K562 (cell line): Measurements from ENCODE around the gene FES. TPM values are rescaled to one million over a fixed set of nuclear protein-coding genes. Genes with fewer than 3 reads are reported as not detected.
A peak's percentile ranks its signal among the peaks of the same experiment; 100 is the strongest.

Source experiments
- ATAC-seq: fragments of 200-7000 bp; cut with Tn5 transposase; 3 replicates; pipeline ENCODE4 v1.9.1; 2020; ENCODE audit warnings: moderate library complexity
- BruUV-seq: library from RNA; stranded (reverse); fragments of 400-500 nt; replicated peaks from 2 replicates; lab custom pipeline; 2021; lab: Mats Ljungman, UMichigan
- CTCF ChIA-PET: fragments of 300-600 bp; formaldehyde crosslinking; extraction: SDS; loops from one replicate; lab custom pipeline; 2021; ENCODE audit warnings: low intra/inter-chr PET ratio; lab: Yijun Ruan, JAX
- POLR2A ChIA-PET: fragments of 300-600, 350-650 bp; sonication (Branson Sonifier 250); formaldehyde crosslinking; extraction: SDS; loops from one replicate; lab custom pipeline; 2021; ENCODE audit warnings: antibody characterized with exemption, inconsistent platforms; lab: Yijun Ruan, JAX
- DNase-seq, 4 experiments: peaks; one replicate each; pipeline versions ENCODE4 v3.0.0 to v3.0.0-alpha.2; 2011 to 2018; ENCODE audit warnings: low spot score in 3 of 4, mixed read lengths in 3 of 4; ENCODE audit errors: extremely low read depth in 1 of 4
- FAIRE-seq: peaks from 2 replicates; lab custom pipeline; 2011; peaks lifted over from hg19 to GRCh38; lab: Jason Lieb, UNC
- H2AFZ ChIP-seq: 2 replicates; pipeline ENCODE4 v1.6.0; 2011; ENCODE audit warnings: low read depth, low read length, control low read depth, inconsistent platforms
- H3K27ac ChIP-seq: fragments of 200-600 bp; 3 replicates; pipeline ENCODE4 v1.8.0; 2011; ENCODE audit warnings: low read depth, mild to moderate bottlenecking, control low read depth, inconsistent platforms, low read length, moderate library complexity, mixed read lengths; ENCODE audit errors: extremely low read depth
- H3K27me3 ChIP-seq, 2 experiments: fragments of 300-600 bp in 1 of 2; 2 replicates in 1 of 2; 3 replicates in 1 of 2; pipeline versions ENCODE4 v1.6.0 to v1.8.0; 2011; ENCODE audit warnings: inconsistent platforms in 2 of 2, low read length in 2 of 2, mild to moderate bottlenecking in 1 of 2, mixed read lengths in 1 of 2, moderate library complexity in 1 of 2; ENCODE audit not compliant: control insufficient read depth in 2 of 2, insufficient read depth in 2 of 2
- H3K36me3 ChIP-seq: fragments of 300-600 bp; 3 replicates; pipeline ENCODE4 v1.8.0; 2011; ENCODE audit warnings: mild to moderate bottlenecking, low read length, inconsistent platforms; ENCODE audit not compliant: control insufficient read depth, insufficient read depth
- H3K4me1 ChIP-seq, 2 experiments: fragments of 200-600 bp in 1 of 2; replicated peaks in 1 of 2; 2 replicates in 1 of 2; 3 replicates in 1 of 2; pipeline versions ENCODE4 v1.5.1 to v1.8.0; 2011; ENCODE audit warnings: inconsistent platforms in 2 of 2, low read length in 2 of 2, mild to moderate bottlenecking in 1 of 2, mixed read lengths in 1 of 2, moderate library complexity in 1 of 2; ENCODE audit not compliant: control insufficient read depth in 2 of 2, insufficient read depth in 2 of 2
- H3K4me2 ChIP-seq: 2 replicates; pipeline ENCODE4 v1.6.1; 2011; ENCODE audit warnings: low read length, control low read depth, inconsistent platforms, mixed read lengths; ENCODE audit not compliant: insufficient read depth
- H3K4me3 ChIP-seq: fragments of 200-600 bp; sonication (generic), shearing (Covaris generic); 2 replicates; pipeline ENCODE4 v1.5.1; 2016; ENCODE audit warnings: control low read depth, inconsistent platforms
- H3K79me2 ChIP-seq: fragments of 200-600 bp; 3 replicates; pipeline ENCODE4 v1.8.0; 2011; ENCODE audit warnings: low read length, inconsistent platforms; ENCODE audit not compliant: control insufficient read depth, insufficient read depth
- H3K9ac ChIP-seq, 2 experiments: 2 replicates each; pipeline versions ENCODE4 v1.6.0 to v1.6.1; 2011; ENCODE audit warnings: low read depth in 2 of 2, low read length in 2 of 2, control low read depth in 1 of 2, inconsistent platforms in 1 of 2, mild to moderate bottlenecking in 1 of 2, mixed read lengths in 1 of 2; ENCODE audit not compliant: insufficient read depth in 1 of 2
- H3K9me1 ChIP-seq: one replicate; pipeline ENCODE4 v1.6.0; 2011; ENCODE audit warnings: inconsistent platforms, mild to moderate bottlenecking, low read length, moderate library complexity; ENCODE audit not compliant: control insufficient read depth, insufficient read depth
- H3K9me3 ChIP-seq: replicated peaks from 2 replicates; pipeline ENCODE4 v1.5.1; 2011; ENCODE audit warnings: low read depth, low read length, inconsistent platforms; ENCODE audit not compliant: control insufficient read depth, insufficient read depth
- H4K20me1 ChIP-seq: replicated peaks from 2 replicates; pipeline ENCODE4 v1.6.1; 2011; ENCODE audit warnings: low read length, inconsistent platforms, mixed read lengths; ENCODE audit not compliant: control insufficient read depth, insufficient read depth
- CBFA2T2 ChIP-seq: fragments of 450-650 bp; conservative IDR thresholded peaks from 2 replicates; pipeline ENCODE4 v1.6.1; 2017; ENCODE audit warnings: mild to moderate bottlenecking
- CBX8 ChIP-seq: fragments of 200-600 bp; sonication (generic); IDR thresholded peaks from 2 replicates; pipeline ENCODE4 v1.6.1; 2012; ENCODE audit warnings: borderline replicate concordance, mixed run types, low read depth, mild to moderate bottlenecking, moderate library complexity, mixed read lengths, low read length, control low read depth, inconsistent platforms; ENCODE audit not compliant: poor library complexity, severe bottlenecking; ENCODE audit errors: extremely low read depth
- FOXA3 ChIP-seq, 2 experiments: fragments of 450-650 bp in 1 of 2; sonication (generic) in 1 of 2; formaldehyde crosslinking; IDR thresholded peaks in 1 of 2; conservative IDR thresholded peaks in 1 of 2; 2 replicates each; pipeline versions ENCODE4 v1.4.0 to v1.8.0; 2020 to 2022; ENCODE audit warnings: mild to moderate bottlenecking in 2 of 2, missing genetic modification reagents in 1 of 2
- MAFK ChIP-seq: IDR thresholded peaks from 2 replicates; pipeline ENCODE4 v1.6.1; 2011; ENCODE audit warnings: low read length, improper control_type of control experiment
- XRCC5 ChIP-seq: fragments of 200-400 bp; formaldehyde crosslinking; IDR thresholded peaks from 2 replicates; pipeline ENCODE4 v1.6.1; 2017; ENCODE audit warnings: low read depth, mild to moderate bottlenecking, low read length
- ZBTB26 ChIP-seq: fragments of 450-650 bp; formaldehyde crosslinking; IDR thresholded peaks from 2 replicates; pipeline ENCODE4 v1.4.0; 2022; ENCODE audit warnings: missing genetic modification characterization
- ZNF134 ChIP-seq: fragments of 250-450 bp; sonication (Bioruptor Pico); conservative IDR thresholded peaks from 2 replicates; pipeline ENCODE4 v1.4.0; 2020
- ZNF766 ChIP-seq: fragments of 200-800 bp; sonication (Bioruptor generic); conservative IDR thresholded peaks from 2 replicates; pipeline ENCODE4 v1.6.1; 2016; ENCODE audit warnings: missing genetic modification characterization, missing compliant biosample characterization
- WGBS: fragments of 100-300 bp; shearing (Covaris generic); methylation state at CpG from one replicate; pipeline ENCODE4 v1.1.6; 2016; ENCODE audit warnings: low coverage, mixed read lengths; ENCODE audit not compliant: insufficient coverage; ENCODE audit errors: missing lambda C conversion rate; 5-methylcytosine and 5-hydroxymethylcytosine counted together
- in situ Hi-C: fragments of 300-500 bp; cut with MboI; formaldehyde crosslinking; loops from 4 replicates; pipeline ENCODE4 v1.15.0; 2018; ENCODE audit warnings: inconsistent platforms, mixed read lengths
- intact Hi-C: fragments of 100-400 bp; cut with micrococcal nuclease; formaldehyde crosslinking; loops from 2 replicates; pipeline ENCODE4 v1.14.2; 2022
- polyA plus RNA-seq, 8 experiments: library from polyadenylated mRNA; depleted of rRNA in 4 of 8; stranded (reverse) in 5 of 8; unstranded in 3 of 8; fragments of >200 nt; fragmentation: Nextera tagmentation in 2 of 8; fragmentation: Illumina TruSeq in 1 of 8; extraction: Ambion mirVana in 2 of 8; extraction: Trizol in 1 of 8; gene quantifications; 2 replicates each; pipeline versions ENCODE4 v1.2.1 to v1.2.3, GENCODE V29; 2011 to 2014; ENCODE audit warnings: inconsistent platforms in 1 of 8, missing spikeins in 1 of 8
- total RNA-seq, 7 experiments: library from RNA; depleted of rRNA in 6 of 7; stranded (reverse); fragments of >200 nt in 6 of 7; fragmentation: Illumina TruSeq in 2 of 7; extraction: Trizol in 2 of 7; gene quantifications; 2 replicates each; pipeline versions ENCODE4 v1.2.1 to v1.2.3, GENCODE V29; 2011 to 2021; ENCODE audit warnings: low replicate concordance in 1 of 7
- TF ChIP-seq, protein P1 (sequence below): fragments of 250-450 bp; sonication (Bioruptor Pico); IDR thresholded peaks from 2 replicates; pipeline ENCODE4 v1.8.0; 2021; ENCODE audit warnings: moderate library complexity, mild to moderate bottlenecking, inconsistent platforms
- TF ChIP-seq, protein P2 (sequence below): sonication (generic); formaldehyde crosslinking; IDR thresholded peaks from 2 replicates; pipeline ENCODE4 v1.8.0; 2023; ENCODE audit warnings: mild to moderate bottlenecking, missing genetic modification reagents

FES gene
- total and polyA plus RNA-seq, 9 of the 15 experiments (the other 6 are each of a cell fraction or from before 2014, with no cell fraction given): 0.38 to 2.6 (median 0.82) TPM

- TF ChIP-seq, protein P1, sequence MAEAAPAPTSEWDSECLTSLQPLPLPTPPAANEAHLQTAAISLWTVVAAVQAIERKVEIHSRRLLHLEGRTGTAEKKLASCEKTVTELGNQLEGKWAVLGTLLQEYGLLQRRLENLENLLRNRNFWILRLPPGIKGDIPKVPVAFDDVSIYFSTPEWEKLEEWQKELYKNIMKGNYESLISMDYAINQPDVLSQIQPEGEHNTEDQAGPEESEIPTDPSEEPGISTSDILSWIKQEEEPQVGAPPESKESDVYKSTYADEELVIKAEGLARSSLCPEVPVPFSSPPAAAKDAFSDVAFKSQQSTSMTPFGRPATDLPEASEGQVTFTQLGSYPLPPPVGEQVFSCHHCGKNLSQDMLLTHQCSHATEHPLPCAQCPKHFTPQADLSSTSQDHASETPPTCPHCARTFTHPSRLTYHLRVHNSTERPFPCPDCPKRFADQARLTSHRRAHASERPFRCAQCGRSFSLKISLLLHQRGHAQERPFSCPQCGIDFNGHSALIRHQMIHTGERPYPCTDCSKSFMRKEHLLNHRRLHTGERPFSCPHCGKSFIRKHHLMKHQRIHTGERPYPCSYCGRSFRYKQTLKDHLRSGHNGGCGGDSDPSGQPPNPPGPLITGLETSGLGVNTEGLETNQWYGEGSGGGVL: no peak
- TF ChIP-seq MAFK: no peak
- no peak for TF ChIP-seq XRCC5
These were observed 30.2 kb downstream of the FES start (continued) for GRCh38 chr15:90914305-90915080.

DNA sequence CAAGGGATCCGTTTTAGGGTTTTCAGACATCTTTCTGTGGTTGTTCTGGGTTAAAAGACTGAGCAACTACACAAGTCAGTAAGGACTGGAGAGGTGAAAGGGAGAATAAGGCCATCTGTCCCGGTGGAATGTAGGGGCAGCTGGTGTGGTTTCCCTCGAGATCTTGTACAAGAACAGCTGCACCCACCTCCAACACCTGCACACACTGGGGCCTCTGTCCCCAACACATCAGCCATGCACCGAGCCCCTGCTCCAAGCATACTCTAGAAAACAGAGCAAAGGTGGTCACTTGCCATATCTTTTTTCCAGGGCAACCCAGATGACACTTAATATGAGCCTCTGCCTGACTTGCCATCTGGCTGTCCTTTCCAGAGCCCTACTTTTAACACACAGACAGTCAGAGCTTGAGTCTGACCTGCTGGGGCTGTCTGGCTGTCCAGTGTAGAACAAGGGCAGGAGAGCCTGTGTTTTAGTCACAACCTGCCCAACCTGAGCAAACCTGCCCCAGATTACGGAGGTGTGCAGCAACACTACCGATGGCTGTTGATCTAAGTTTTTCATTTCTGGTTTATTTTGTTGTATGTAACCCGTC, 31.0 kb downstream of the FES start:
- ATAC-seq (peak; percentile 18), FAIRE-seq (no peak), DNase-seq (no peak)
- intact Hi-C loops (no loop called here), in situ Hi-C loops (no loop called here)
- Histone ChIP-seq H3K9me3 (no peaks in the 10 kb centered on the region), H3K4me3 (no peak overlapping the region), H3K27ac (peak overlapping the region; percentile 80), H4K20me1 (no peaks in the 10 kb centered on the region), H3K4me1 (peaks cover 17 to 41% of the 10 kb centered on the region in 2 experiments), H3K27me3 (no peaks in the 10 kb centered on the region), H2AFZ (no peak overlapping the region), H3K9ac (peak overlapping the region; percentile 13 to 32; a peak in 1 of 4 replicates), H3K79me2 (peaks cover 6% of the 10 kb centered on the region; the same call in 2 of the 3 replicates), H3K9me1 (no peaks in the 10 kb centered on the region), H3K36me3 (peaks cover 100% of the 10 kb centered on the region), H3K4me2 (peak overlapping the region; percentile 15; the same call in 1 of the 2 replicates)
- POLR2A ChIA-PET: interaction anchor here (0.6 to 4.7 kb wide), 6 partner anchors 8 to 764 kb away, joined by 3 to 54 read pairs (median 6); partner anchors contain the start of gene MAN2A2
- CTCF ChIA-PET: interaction anchor here (0.6 kb wide), 2 partner anchors 11 to 629 kb away, joined by 3 to 5 read pairs; no protein-coding TSS in a partner anchor
- 41% methylated on average over 7 of the region's 7 CpGs for WGBS
- no TSS peak for BruUV-seq
- TF ChIP-seq ZNF766 (CRISPR knock-in tag) (0 out of 2 replicates have a peak, but pooled peaks have one; percentile 6), ZBTB26 (CRISPR knock-in tag) (no peak), FOXA3 (CRISPR knock-in tag; conservative IDR thresholded peaks at IDR 0.05 in 1 of 2, IDR thresholded peaks at IDR 0.05 in 1 of 2) (peak in 1 of 2 experiments; percentile 11; a peak in 1 of 4 replicates), CBFA2T2 (0 out of 2 replicates have a peak, but pooled peaks have one; percentile 20), ZNF134 (no peak), CBX8 (no peak)
- TF ChIP-seq, protein P2, sequence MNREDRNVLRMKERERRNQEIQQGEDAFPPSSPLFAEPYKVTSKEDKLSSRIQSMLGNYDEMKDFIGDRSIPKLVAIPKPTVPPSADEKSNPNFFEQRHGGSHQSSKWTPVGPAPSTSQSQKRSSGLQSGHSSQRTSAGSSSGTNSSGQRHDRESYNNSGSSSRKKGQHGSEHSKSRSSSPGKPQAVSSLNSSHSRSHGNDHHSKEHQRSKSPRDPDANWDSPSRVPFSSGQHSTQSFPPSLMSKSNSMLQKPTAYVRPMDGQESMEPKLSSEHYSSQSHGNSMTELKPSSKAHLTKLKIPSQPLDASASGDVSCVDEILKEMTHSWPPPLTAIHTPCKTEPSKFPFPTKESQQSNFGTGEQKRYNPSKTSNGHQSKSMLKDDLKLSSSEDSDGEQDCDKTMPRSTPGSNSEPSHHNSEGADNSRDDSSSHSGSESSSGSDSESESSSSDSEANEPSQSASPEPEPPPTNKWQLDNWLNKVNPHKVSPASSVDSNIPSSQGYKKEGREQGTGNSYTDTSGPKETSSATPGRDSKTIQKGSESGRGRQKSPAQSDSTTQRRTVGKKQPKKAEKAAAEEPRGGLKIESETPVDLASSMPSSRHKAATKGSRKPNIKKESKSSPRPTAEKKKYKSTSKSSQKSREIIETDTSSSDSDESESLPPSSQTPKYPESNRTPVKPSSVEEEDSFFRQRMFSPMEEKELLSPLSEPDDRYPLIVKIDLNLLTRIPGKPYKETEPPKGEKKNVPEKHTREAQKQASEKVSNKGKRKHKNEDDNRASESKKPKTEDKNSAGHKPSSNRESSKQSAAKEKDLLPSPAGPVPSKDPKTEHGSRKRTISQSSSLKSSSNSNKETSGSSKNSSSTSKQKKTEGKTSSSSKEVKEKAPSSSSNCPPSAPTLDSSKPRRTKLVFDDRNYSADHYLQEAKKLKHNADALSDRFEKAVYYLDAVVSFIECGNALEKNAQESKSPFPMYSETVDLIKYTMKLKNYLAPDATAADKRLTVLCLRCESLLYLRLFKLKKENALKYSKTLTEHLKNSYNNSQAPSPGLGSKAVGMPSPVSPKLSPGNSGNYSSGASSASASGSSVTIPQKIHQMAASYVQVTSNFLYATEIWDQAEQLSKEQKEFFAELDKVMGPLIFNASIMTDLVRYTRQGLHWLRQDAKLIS (CRISPR knock-in tag): peak; percentile 37; the same call in 1 of the 2 replicates
